ENCODE measurements around the gene ATP10D. TPM values are rescaled to one million over a fixed set of nuclear protein-coding genes. Genes with fewer than 3 reads are reported as not detected.

The ATP10D gene
- total RNA-seq, 1 donor, result 2.7 TPM

- Histone ChIP-seq H3K4me1 (ENCODE audit: insufficient read depth, low read length) (no peaks in the 10 kb centered on the region), H3K4me3 (ENCODE audit: low read length) (no peak overlapping the region), H3K27me3 (ENCODE audit: insufficient read depth, low read length) (no peaks in the 10 kb centered on the region), H3K9me3 (ENCODE audit: low read depth, low read length) (no peaks in the 10 kb centered on the region)
Measured at GRCh38 chr4:47621181-47621580, 136.1 kb downstream of the ATP10D start.

GRCh38 chr4:47624031-47624441 is 139.0 kb downstream of the ATP10D start:
- no peaks in the 10 kb centered on the region for H3K4me1 ChIP-seq (ENCODE audit: insufficient read depth, low read length)
- H3K9me3 ChIP-seq (ENCODE audit: low read depth, low read length), result no peaks in the 10 kb centered on the region
- H3K4me3 ChIP-seq (ENCODE audit: low read length), result no peak overlapping the region
- H3K27me3 ChIP-seq (ENCODE audit: insufficient read depth, low read length), result no peaks in the 10 kb centered on the region

GRCh38 chr4:47631161-47631560 is 146.1 kb downstream of the ATP10D start:
- Histone ChIP-seq H3K4me1 (ENCODE audit: insufficient read depth, low read length) (no peaks in the 10 kb centered on the region), H3K9me3 (ENCODE audit: low read depth, low read length) (no peaks in the 10 kb centered on the region), H3K4me3 (ENCODE audit: low read length) (no peak overlapping the region), H3K27me3 (ENCODE audit: insufficient read depth, low read length) (no peaks in the 10 kb centered on the region)

GRCh38 chr4:47639531-47639930 is 154.5 kb downstream of the ATP10D start:
- Histone ChIP-seq H3K27me3 (ENCODE audit: insufficient read depth, low read length) (no peaks in the 10 kb centered on the region), H3K4me3 (ENCODE audit: low read length) (no peak overlapping the region), H3K4me1 (ENCODE audit: insufficient read depth, low read length) (no peaks in the 10 kb centered on the region), H3K9me3 (ENCODE audit: low read depth, low read length) (no peaks in the 10 kb centered on the region)

- H3K9me3 ChIP-seq (ENCODE audit: low read depth, low read length), result no peaks in the 10 kb centered on the region
- no peaks in the 10 kb centered on the region for H3K4me1 ChIP-seq (ENCODE audit: insufficient read depth, low read length)
- no peak overlapping the region for H3K4me3 ChIP-seq (ENCODE audit: low read length)
- H3K27me3 ChIP-seq (ENCODE audit: insufficient read depth, low read length), result no peaks in the 10 kb centered on the region
Measured at GRCh38 chr4:47640911-47641310, 155.8 kb downstream of the ATP10D start.

GRCh38 chr4:47641755-47642154 is 156.7 kb downstream of the ATP10D start:
- H3K27me3 ChIP-seq (ENCODE audit: insufficient read depth, low read length), result no peaks in the 10 kb centered on the region
- H3K4me1 ChIP-seq (ENCODE audit: insufficient read depth, low read length), result no peaks in the 10 kb centered on the region
- H3K4me3 ChIP-seq (ENCODE audit: low read length), result no peak overlapping the region
- H3K9me3 ChIP-seq (ENCODE audit: low read depth, low read length), result no peaks in the 10 kb centered on the region

GRCh38 chr4:47642191-47642830 is 157.2 kb downstream of the ATP10D start:
- no peak overlapping the region for H3K4me3 ChIP-seq (ENCODE audit: low read length)
- H3K4me1 ChIP-seq (ENCODE audit: insufficient read depth, low read length), result no peaks in the 10 kb centered on the region
- no peaks in the 10 kb centered on the region for H3K27me3 ChIP-seq (ENCODE audit: insufficient read depth, low read length)
- H3K9me3 ChIP-seq (ENCODE audit: low read depth, low read length), result no peaks in the 10 kb centered on the region

Other genes starting within 250 kb of the ATP10D start
- 10.1 TPM for gene COMMD8, start 21.6 kb upstream of the ATP10D start, total RNA-seq

Data from mononuclear cell (primary cell).